Stomach (tissue), 9 donors: Measurements from ENCODE around the gene MFNG. TPM values are rescaled to one million over a fixed set of nuclear protein-coding genes. Genes with fewer than 3 reads are reported as not detected.
A peak's percentile ranks its signal among the peaks of the same experiment; 100 is the strongest.

ENCODE experiments used
- DNase-seq, 2 donors: peaks; one replicate each; pipeline versions ENCODE4 v3.0.0 to v3.0.0-alpha.2; 2013 to 2019
- H3K27ac ChIP-seq, 5 donors: fragments of 200-600 bp in 4 of 5; sonication (generic) in 4 of 5; one replicate each; pipeline ENCODE4 v1.5.1; 2013 to 2019; ENCODE audit warnings: mild to moderate bottlenecking in 1 of 5, moderate library complexity in 1 of 5
- H3K27me3 ChIP-seq, 3 donors: fragments of 200-600 bp; sonication (generic); one replicate each; pipeline ENCODE4 v1.5.1; 2017 to 2019; ENCODE audit warnings: mixed run types in 1 of 3
- H3K36me3 ChIP-seq, 4 donors: fragments of 200-600 bp; sonication (generic); 1 replicate in 3 of 4; 2 replicates in 1 of 4; pipeline ENCODE4 v1.5.1; 2016 to 2019
- H3K4me1 ChIP-seq, 4 donors: fragments of 200-600 bp; sonication (generic); one replicate each; pipeline ENCODE4 v1.5.1; 2016 to 2019
- H3K4me3 ChIP-seq, 4 donors: fragments of 200-600 bp; sonication (generic) in 3 of 4; one replicate each; pipeline ENCODE4 v1.5.1; 2016 to 2019; ENCODE audit warnings: mild to moderate bottlenecking in 1 of 4
- H3K9me3 ChIP-seq, 4 donors: fragments of 200-600 bp; sonication (generic); one replicate each; pipeline ENCODE4 v1.5.1; 2016 to 2019
- CTCF ChIP-seq, 7 experiments: fragments of 450-650 bp in 4 of 7; fragments of 200-600 bp in 3 of 7; sonication (generic) in 3 of 7; IDR thresholded peaks; one replicate each; pipeline ENCODE4 v1.5.1; 2016 to 2019; ENCODE audit warnings: antibody characterized with exemption in 7 of 7, control low read depth in 2 of 7, mild to moderate bottlenecking in 1 of 7
- EP300 ChIP-seq: sonication (generic); formaldehyde crosslinking; IDR thresholded peaks from one replicate; pipeline ENCODE4 v1.6.1; 2017; ENCODE audit warnings: antibody characterized with exemption
- POLR2A ChIP-seq, 4 donors: fragments of 450-650 bp; IDR thresholded peaks; one replicate each; pipeline ENCODE4 v1.6.1; 2016; ENCODE audit warnings: antibody characterized with exemption in 4 of 4, control low read depth in 2 of 4, mild to moderate bottlenecking in 1 of 4, moderate library complexity in 1 of 4
- POLR2AphosphoS5 ChIP-seq, 3 donors: sonication (generic); formaldehyde crosslinking; IDR thresholded peaks; one replicate each; pipeline ENCODE4 v1.6.1; 2016; ENCODE audit warnings: antibody characterized with exemption in 3 of 3
- WGBS, 5 donors: extraction: QIAGEN DNeasy Blood & Tissue Kit in 3 of 5; methylation state at CpG; one replicate each; pipeline versions ENCODE4 v1.1.5 to v1.1.7; 2013 to 2018; 5-methylcytosine and 5-hydroxymethylcytosine counted together
- intact Hi-C: fragments of 100-400 bp; cut with DNase I; formaldehyde crosslinking; loops from one replicate; pipeline ENCODE4 v1.15.1; 2023; ENCODE audit warnings: low total_unique reads
- polyA plus RNA-seq, 3 donors: library from polyadenylated mRNA; stranded (reverse); fragments of 200-250 nt; gene quantifications; one replicate each; pipeline ENCODE4 v1.2.3, GENCODE V29; 2013
- total RNA-seq, 5 donors: library from RNA; depleted of rRNA; stranded (reverse); fragments of >200 nt; gene quantifications; one replicate each; pipeline versions ENCODE4 v1.1.0 to v1.2.3, GENCODE V29; 2014 to 2016
- donor health status: healthy with polysubstance abuse.
- donor health status: Bipolar disorder and iron deficiency.
- donor health status: healthy.

MFNG gene
- total and polyA plus RNA-seq, 8 donors = 1.7 to 86.4 (median 8.5) TPM

DNA sequence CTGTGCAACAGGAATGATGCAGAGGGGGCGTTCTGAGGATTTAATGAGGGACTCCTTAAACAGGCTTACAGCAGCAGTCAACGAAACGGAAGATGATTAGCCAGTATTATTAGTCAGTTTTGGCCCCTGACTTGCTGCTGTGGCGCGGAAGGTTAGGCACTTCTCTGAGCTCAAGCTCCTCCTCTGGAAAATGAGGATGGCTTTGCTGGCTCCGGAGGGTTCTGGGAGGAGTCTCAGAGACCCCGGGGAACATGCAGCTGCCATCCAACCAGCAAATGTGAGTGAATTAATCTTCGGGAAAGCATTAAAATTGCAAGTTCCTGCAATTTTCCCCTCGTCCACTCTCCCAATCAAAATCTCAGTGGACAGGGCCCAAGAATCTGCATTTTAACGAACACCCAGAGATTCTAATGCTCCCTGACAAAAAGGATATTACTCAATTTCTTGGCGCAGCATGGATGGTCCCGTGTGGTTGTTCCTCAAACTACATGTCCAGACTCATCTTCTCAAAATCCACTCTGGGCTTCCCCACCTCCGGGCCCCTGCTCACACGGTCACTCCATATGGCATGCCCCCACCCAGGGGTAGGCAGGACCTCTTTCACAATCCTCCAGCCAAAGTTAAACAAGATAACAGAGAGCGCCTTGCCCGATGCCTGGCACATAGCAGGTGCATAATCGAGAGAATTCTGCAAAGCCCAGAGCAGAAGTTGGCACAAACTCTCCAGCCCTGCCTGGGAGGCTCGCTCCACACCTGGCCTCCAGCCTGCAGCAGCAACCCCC is 65.3 kb downstream of the MFNG start:
- H3K27ac ChIP-seq = no peak overlapping the region
- H3K9me3 ChIP-seq = no peaks in the 10 kb centered on the region
- H3K4me3 ChIP-seq = peak overlapping the region in 3 of 4 donors; percentile 25 to 39 (median 32)
- no peak for DNase-seq
- 38 to 48% (median 42%) methylated on average over 17 to 18 of the region's 18 CpGs for WGBS, 5 donors
- TF ChIP-seq EP300 = no peak
- TF ChIP-seq CTCF (IDR thresholded peaks at IDR 0.05) = no peak
- no peak for TF ChIP-seq POLR2A (IDR thresholded peaks at IDR 0.05)
- TF ChIP-seq POLR2AphosphoS5 (IDR thresholded peaks at IDR 0.05) = no peak
- H3K4me1 ChIP-seq = peaks cover 13 to 27% (median 25%) of the 10 kb centered on the region in 4 donors
- intact Hi-C loops = no loop called here
- peaks cover 12 to 100% (median 60%) of the 10 kb centered on the region in 3 donors for H3K27me3 ChIP-seq
- no peaks in the 10 kb centered on the region for H3K36me3 ChIP-seq

- TF ChIP-seq POLR2A (IDR thresholded peaks at IDR 0.05) (no peak), CTCF (IDR thresholded peaks at IDR 0.05) (no peak), EP300 (no peak)
- peak overlapping the region; percentile 20 to 39 (median 28) for H3K4me3 ChIP-seq
- peaks cover 13 to 26% (median 24%) of the 10 kb centered on the region in 4 donors for H3K4me1 ChIP-seq
- peaks cover 12 to 100% (median 59%) of the 10 kb centered on the region in 3 donors for H3K27me3 ChIP-seq
- no peaks in the 10 kb centered on the region for H3K36me3 ChIP-seq
- WGBS, 5 donors = 2 to 5% (median 2%) methylated on average over 29 to 70 of the region's 70 CpGs
- no peak overlapping the region for H3K27ac ChIP-seq
- H3K9me3 ChIP-seq = no peaks in the 10 kb centered on the region
- peak in 1 of 2 donors; percentile 51 for DNase-seq
- intact Hi-C loops = no loop called here
Observed at GRCh38 chr22:37419969-37420685, 66.1 kb downstream of the MFNG start.

- no peak for DNase-seq
- Histone ChIP-seq H3K27ac (no peak overlapping the region), H3K9me3 (no peaks in the 10 kb centered on the region), H3K4me1 (peaks cover 13 to 26% (median 24%) of the 10 kb centered on the region in 4 donors), H3K36me3 (no peaks in the 10 kb centered on the region), H3K4me3 (peak overlapping the region in 3 of 4 donors; percentile 25 to 39 (median 32)), H3K27me3 (peaks cover 12 to 100% (median 58%) of the 10 kb centered on the region in 3 donors)
- TF ChIP-seq POLR2AphosphoS5 (IDR thresholded peaks at IDR 0.05) (no peak), EP300 (no peak), POLR2A (IDR thresholded peaks at IDR 0.05) (no peak), CTCF (IDR thresholded peaks at IDR 0.05) (no peak)
- WGBS, 5 donors = 8 to 18% (median 12%) methylated on average over 27 to 43 of the region's 43 CpGs
- intact Hi-C loops = no loop called here
Observed at GRCh38 chr22:37419370-37419968, 66.7 kb downstream of the MFNG start.

Other genes starting within 250 kb of the MFNG start
- gene RAC2, start 242.1 kb downstream of the MFNG start, total RNA-seq = 10 to 100 TPM in 3 of 5 donors, 1 to 10 TPM in 2; 1.8 to 50.4 (median 14.2) TPM
- gene RAC2, start 242.1 kb downstream of the MFNG start, polyA plus RNA-seq = 10 to 100 TPM; 17.6 to 23.8 (median 22.8) TPM
- 10 to 100 TPM in 2 of 5 donors, 1 to 10 TPM in 2, not detected in 1; 4.2 to 77.0 (median 12.5) TPM for gene CYTH4, start 203.9 kb downstream of the MFNG start, total RNA-seq
- 1 to 10 TPM; 1.9 to 6.0 (median 5.0) TPM for gene CYTH4, start 203.9 kb downstream of the MFNG start, polyA plus RNA-seq
- under 1 TPM in 2 of 5 donors, not detected in 3; 0.18 to 0.89 TPM for gene ELFN2, start 58.9 kb downstream of the MFNG start, total RNA-seq
- under 1 TPM in 1 of 3 donors, not detected in 2; 0.03 TPM for gene ELFN2, start 58.9 kb downstream of the MFNG start, polyA plus RNA-seq
- gene CARD10, start 33.0 kb upstream of the MFNG start, total RNA-seq = 100 to 1,000 TPM in 1 of 5 donors, 10 to 100 TPM in 2, 1 to 10 TPM in 2; 5.5 to 120 (median 28.4) TPM
- 10 to 100 TPM; 11.3 to 17.8 (median 13.6) TPM for gene CARD10, start 33.0 kb upstream of the MFNG start, polyA plus RNA-seq
- gene CDC42EP1, start 74.1 kb upstream of the MFNG start, total RNA-seq = 100 to 1,000 TPM in 2 of 5 donors, 10 to 100 TPM in 3; 28.6 to 195 (median 66.3) TPM
- gene CDC42EP1, start 74.1 kb upstream of the MFNG start, polyA plus RNA-seq = 100 to 1,000 TPM in 1 of 3 donors, 10 to 100 TPM in 2; 70.2 to 112 (median 90.1) TPM
- gene LGALS2, start 93.7 kb upstream of the MFNG start, total RNA-seq = 1 to 10 TPM in 1 of 5 donors, not detected in 4; 4.2 TPM
- 1 to 10 TPM; 4.1 to 7.1 (median 5.0) TPM for gene LGALS2, start 93.7 kb upstream of the MFNG start, polyA plus RNA-seq
- 10 to 100 TPM; 39.5 to 87.9 (median 55.6) TPM for gene GGA1, start 122.5 kb upstream of the MFNG start, total RNA-seq
- 10 to 100 TPM; 30.3 to 43.6 (median 34.1) TPM for gene GGA1, start 122.5 kb upstream of the MFNG start, polyA plus RNA-seq
- gene SH3BP1, start 153.3 kb upstream of the MFNG start, total RNA-seq = 100 to 1,000 TPM in 1 of 5 donors, 10 to 100 TPM in 1, 1 to 10 TPM in 2, not detected in 1; 1.6 to 135 (median 7.3) TPM
- gene SH3BP1, start 153.3 kb upstream of the MFNG start, polyA plus RNA-seq = 10 to 100 TPM in 1 of 3 donors, 1 to 10 TPM in 2; 8.7 to 12.8 (median 9.5) TPM
- 10 to 100 TPM in 1 of 5 donors, 1 to 10 TPM in 4; 2.9 to 72.1 (median 5.4) TPM for gene PDXP, start 172.3 kb upstream of the MFNG start, total RNA-seq
- 10 to 100 TPM in 1 of 3 donors, 1 to 10 TPM in 2; 6.4 to 11.8 (median 8.1) TPM for gene PDXP, start 172.3 kb upstream of the MFNG start, polyA plus RNA-seq
- 100 to 1,000 TPM; 235 to 490 (median 312) TPM for gene LGALS1, start 189.3 kb upstream of the MFNG start, total RNA-seq
- 1,000 to 10,000 TPM in 1 of 3 donors, 100 to 1,000 TPM in 2; 596 to 1,435 (median 703) TPM for gene LGALS1, start 189.3 kb upstream of the MFNG start, polyA plus RNA-seq
- gene NOL12, start 200.0 kb upstream of the MFNG start, total RNA-seq = 10 to 100 TPM in 4 of 5 donors, 1 to 10 TPM in 1; 9.3 to 64.6 (median 41.5) TPM
- 10 to 100 TPM; 26.6 to 35.4 (median 35.2) TPM for gene NOL12, start 200.0 kb upstream of the MFNG start, polyA plus RNA-seq
- gene TRIOBP, start 210.7 kb upstream of the MFNG start, total RNA-seq = 100 to 1,000 TPM in 2 of 5 donors, 10 to 100 TPM in 3; 70.0 to 355 (median 90.6) TPM
- 10 to 100 TPM; 30.6 to 87.8 (median 70.2) TPM for gene TRIOBP, start 210.7 kb upstream of the MFNG start, polyA plus RNA-seq